Nephron (organoid): Measurements from ENCODE around the gene DNAAF5.

Experiments used
- H3K27ac Mint-ChIP-seq, 3 experiments: 2 replicates each; pipeline ENCODE4 v1.8.0; 2020; ENCODE audit warnings: mixed read lengths in 3 of 3, mild to moderate bottlenecking in 2 of 3, moderate library complexity in 1 of 3
- H3K27me3 Mint-ChIP-seq: 2 replicates; pipeline ENCODE4 v1.8.0; 2021; ENCODE audit warnings: low read depth, mild to moderate bottlenecking, moderate library complexity, mixed read lengths
- H3K36me3 Mint-ChIP-seq: 2 replicates; pipeline ENCODE4 v1.8.0; 2020; ENCODE audit warnings: low read depth, mixed read lengths
- H3K4me1 Mint-ChIP-seq: 2 replicates; pipeline ENCODE4 v1.8.0; 2020; ENCODE audit warnings: mixed read lengths
- H3K4me3 Mint-ChIP-seq, 3 experiments: 2 replicates each; pipeline ENCODE4 v1.8.0; 2020; ENCODE audit warnings: mild to moderate bottlenecking in 3 of 3, mixed read lengths in 3 of 3, moderate library complexity in 2 of 3
- H3K9me3 Mint-ChIP-seq: 2 replicates; pipeline ENCODE4 v1.8.0; 2020; ENCODE audit warnings: mixed read lengths
- TF ChIP-seq, protein P1 (sequence below), 3 experiments: fragments of 200-600 bp; sonication (generic); IDR thresholded peaks; one replicate each; pipeline ENCODE4 v1.5.0; 2021; ENCODE audit warnings: antibody characterized with exemption in 3 of 3; ENCODE audit not compliant: unreplicated experiment in 3 of 3

Gene DNAAF5

DNA sequence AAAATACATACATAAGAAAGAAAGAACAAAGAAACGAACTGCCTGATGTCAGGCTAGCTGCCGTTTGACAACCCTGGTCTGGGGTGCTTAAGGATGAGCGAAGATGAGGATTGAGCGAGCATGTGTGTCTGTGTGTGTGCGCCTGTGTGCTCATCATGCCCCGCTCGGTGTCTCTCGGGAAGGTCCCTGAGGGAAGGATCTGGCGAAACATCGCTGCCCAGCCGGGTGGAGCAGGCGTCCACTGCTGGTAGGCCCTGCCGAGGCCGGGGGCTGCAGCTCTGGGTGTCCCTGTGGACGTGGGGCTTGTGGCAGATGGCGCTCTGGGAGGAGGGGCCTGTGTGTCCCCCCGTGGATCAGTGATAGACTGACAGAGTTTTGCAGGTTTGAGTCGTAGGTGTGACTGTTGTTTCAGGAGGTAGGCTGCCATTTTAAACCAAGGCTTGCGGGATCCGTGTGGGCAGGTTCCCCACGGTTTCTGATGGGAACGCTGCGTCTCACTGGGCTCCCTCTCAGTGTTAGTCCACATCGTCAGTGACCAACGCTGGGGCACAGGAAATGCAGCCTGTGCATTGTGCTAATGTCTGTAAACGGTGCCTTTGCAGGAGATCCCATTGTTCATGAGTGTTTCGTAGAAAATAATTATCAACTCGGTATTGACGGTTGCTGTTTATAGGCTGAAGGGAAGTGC is 99.9 kb downstream of the DNAAF5 start:
- Mint-ChIP-seq H3K4me3 (no peak overlapping the region), H3K4me1 (peaks cover 50% of the 10 kb centered on the region), H3K9me3 (no peaks in the 10 kb centered on the region), H3K27me3 (no peaks in the 10 kb centered on the region), H3K27ac (no peak overlapping the region), H3K36me3 (peaks cover 19% of the 10 kb centered on the region)
- TF ChIP-seq, protein P1, sequence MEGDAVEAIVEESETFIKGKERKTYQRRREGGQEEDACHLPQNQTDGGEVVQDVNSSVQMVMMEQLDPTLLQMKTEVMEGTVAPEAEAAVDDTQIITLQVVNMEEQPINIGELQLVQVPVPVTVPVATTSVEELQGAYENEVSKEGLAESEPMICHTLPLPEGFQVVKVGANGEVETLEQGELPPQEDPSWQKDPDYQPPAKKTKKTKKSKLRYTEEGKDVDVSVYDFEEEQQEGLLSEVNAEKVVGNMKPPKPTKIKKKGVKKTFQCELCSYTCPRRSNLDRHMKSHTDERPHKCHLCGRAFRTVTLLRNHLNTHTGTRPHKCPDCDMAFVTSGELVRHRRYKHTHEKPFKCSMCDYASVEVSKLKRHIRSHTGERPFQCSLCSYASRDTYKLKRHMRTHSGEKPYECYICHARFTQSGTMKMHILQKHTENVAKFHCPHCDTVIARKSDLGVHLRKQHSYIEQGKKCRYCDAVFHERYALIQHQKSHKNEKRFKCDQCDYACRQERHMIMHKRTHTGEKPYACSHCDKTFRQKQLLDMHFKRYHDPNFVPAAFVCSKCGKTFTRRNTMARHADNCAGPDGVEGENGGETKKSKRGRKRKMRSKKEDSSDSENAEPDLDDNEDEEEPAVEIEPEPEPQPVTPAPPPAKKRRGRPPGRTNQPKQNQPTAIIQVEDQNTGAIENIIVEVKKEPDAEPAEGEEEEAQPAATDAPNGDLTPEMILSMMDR (IDR thresholded peaks at IDR 0.05; ENCODE audit: unreplicated experiment in 3 of 3): no peak

DNA sequence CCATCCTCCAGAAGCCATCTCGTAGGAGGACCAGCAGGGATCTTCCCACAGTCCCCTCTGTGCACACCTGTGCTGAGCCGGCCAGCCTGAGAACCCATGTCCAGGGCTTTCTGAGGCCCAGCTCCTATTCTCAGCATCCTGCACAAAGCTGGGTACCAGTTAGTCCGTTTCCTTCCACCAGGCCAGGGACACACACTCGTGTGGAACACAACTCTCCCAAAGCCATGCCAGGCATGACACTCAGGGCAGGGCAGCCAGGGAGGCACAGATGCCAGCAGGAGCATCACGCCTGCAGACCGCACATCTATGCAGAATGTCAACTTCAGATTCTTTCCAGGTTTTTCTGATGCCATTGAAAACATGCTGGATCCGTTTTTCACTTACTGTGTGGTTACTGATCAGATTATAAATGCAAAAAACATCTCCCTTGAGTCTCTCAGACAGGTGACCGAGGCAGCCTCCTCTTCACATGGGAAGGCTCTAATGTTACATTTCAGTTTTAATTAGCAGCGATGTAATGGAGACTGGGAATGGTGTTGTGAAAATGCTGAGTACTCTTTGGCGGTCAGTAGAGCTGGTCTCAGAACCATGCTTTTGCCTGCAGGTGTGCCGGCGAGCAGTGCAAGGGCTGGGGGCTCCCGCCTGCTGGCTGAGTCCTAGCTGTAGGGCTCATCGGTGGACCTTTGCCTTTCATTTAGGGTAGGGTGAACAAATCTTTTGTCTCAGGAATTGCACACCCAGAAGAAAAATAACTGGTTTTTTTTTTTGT is 102.5 kb downstream of the DNAAF5 start:
- peaks cover 27% of the 10 kb centered on the region for H3K36me3 Mint-ChIP-seq
- peaks cover 50% of the 10 kb centered on the region for H3K4me1 Mint-ChIP-seq
- peak overlapping the region in 2 of 3 experiments; percentile 33 to 35 for H3K27ac Mint-ChIP-seq
- H3K4me3 Mint-ChIP-seq: no peak overlapping the region
- no peaks in the 10 kb centered on the region for H3K9me3 Mint-ChIP-seq
- no peaks in the 10 kb centered on the region for H3K27me3 Mint-ChIP-seq
- TF ChIP-seq, protein P1 (IDR thresholded peaks at IDR 0.05; ENCODE audit: unreplicated experiment in 3 of 3): no peak

DNA sequence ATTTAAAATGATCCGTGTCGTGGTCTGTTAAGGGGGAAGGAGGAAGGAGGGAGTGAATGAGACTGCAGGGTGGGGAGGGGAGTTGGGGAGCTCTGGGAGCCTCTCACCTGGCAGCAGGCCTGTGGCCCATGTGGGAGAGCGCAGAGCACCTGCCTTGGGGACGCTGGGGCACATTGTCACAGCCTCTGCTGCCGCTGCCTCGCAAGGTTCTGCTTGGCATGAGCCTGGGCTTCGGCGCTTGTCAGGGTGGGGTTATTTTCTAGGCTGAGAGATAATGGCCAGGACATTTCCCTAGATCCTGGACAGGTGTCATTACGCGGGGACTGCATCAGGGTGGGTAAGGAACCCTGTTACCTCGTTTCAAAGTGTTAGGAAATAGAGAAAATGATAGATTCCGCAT is 103.6 kb downstream of the DNAAF5 start:
- TF ChIP-seq, protein P1 (IDR thresholded peaks at IDR 0.05; ENCODE audit: unreplicated experiment in 3 of 3): no peak
- peak overlapping the region in 2 of 3 experiments; percentile 87 to 95 for H3K27ac Mint-ChIP-seq
- H3K4me3 Mint-ChIP-seq: no peak overlapping the region
- peaks cover 3% of the 10 kb centered on the region for H3K27me3 Mint-ChIP-seq
- peaks cover 24% of the 10 kb centered on the region for H3K36me3 Mint-ChIP-seq
- no peaks in the 10 kb centered on the region for H3K9me3 Mint-ChIP-seq
- peaks cover 43% of the 10 kb centered on the region for H3K4me1 Mint-ChIP-seq

DNA sequence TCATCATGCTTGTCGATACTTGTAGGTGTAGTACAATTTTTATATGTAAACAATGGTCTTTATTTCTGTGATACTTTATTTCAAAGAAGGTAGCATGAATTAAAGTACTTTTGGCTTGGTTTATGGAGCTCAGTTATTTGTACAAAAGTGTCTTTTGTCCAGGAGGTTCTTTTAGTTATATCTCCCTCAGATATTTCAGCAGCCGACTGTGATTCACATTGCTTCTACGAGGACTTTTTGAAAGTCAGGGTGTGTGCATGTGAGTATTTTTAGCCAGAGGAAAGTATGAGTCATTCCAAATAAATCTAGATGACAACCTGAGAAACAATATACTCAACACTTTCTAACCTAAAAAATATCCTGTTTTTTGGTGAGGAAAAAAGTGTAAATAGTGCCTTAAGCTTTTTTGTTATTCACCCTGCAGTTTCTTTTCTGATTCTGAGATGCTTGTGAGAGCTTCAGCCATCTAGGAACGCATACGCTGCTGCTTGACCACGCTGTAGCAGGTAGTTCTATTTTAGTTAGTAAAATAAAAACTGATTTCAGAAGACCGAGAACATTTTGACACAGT is 105.2 kb downstream of the DNAAF5 start:
- H3K27ac Mint-ChIP-seq: peak overlapping the region; percentile 79 to 95 (median 87)
- peaks cover 53% of the 10 kb centered on the region for H3K4me1 Mint-ChIP-seq
- TF ChIP-seq, protein P1 (IDR thresholded peaks at IDR 0.05; ENCODE audit: unreplicated experiment in 3 of 3): no peak
- H3K27me3 Mint-ChIP-seq: peaks cover 3% of the 10 kb centered on the region
- no peaks in the 10 kb centered on the region for H3K9me3 Mint-ChIP-seq
- peak overlapping the region in 1 of 3 experiments; percentile 47 for H3K4me3 Mint-ChIP-seq
- peaks cover 18% of the 10 kb centered on the region for H3K36me3 Mint-ChIP-seq

DNA sequence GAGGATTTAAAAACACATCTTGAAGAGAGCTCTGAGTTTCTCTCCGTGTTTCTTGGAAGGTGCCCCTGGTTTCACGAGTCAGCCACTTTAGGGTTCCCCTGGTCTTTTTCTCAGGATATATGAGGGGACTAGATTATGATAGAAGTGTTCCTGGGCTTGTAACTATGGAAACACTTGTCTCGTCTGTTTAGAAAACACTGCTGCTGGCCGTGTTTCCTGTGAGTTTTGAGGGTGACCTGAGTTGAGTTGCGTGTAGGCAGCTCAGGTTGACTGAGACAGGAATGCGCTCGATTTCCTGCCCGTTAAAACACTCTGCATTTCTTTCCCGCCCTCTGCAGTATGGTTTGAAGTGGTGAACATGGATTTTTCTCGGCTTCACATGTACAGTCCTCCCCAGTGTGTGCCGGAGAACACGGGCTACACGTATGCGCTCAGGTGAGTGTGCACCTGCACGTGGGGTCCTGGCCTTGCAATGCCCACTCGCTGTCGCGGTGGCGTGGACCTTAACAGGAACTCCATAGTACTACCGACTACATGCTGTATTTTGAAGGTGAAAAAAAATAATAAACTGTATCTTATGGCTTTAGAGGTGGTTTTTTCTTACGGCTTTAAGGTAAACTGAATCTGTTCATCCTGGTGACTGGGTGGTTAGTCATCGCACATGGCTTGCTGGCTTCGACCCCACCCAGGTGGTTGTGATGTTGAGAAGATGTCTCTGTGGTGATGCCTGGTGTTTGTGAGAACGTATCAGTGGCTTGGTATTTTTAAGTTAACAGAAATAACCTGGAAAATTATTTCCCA is 105.9 kb downstream of the DNAAF5 start, which contains the start of gene SUN1:
Gene SUN1, plus strand, starts transcription at position 310 of the 801 bp plus-strand sequence. Its CDS starts 49 bp downstream, at position 359.
- Mint-ChIP-seq H3K27ac (peak within 1 kb of the TSS; percentile 79 to 95 (median 87)), H3K36me3 (peaks cover 17% of the 10 kb centered on the region), H3K4me1 (peaks cover 54% of the 10 kb centered on the region), H3K9me3 (no peaks in the 10 kb centered on the region), H3K27me3 (peaks cover 3% of the 10 kb centered on the region), H3K4me3 (peak within 1 kb of the TSS in 1 of 3 experiments; percentile 47)
- TF ChIP-seq, protein P1 (IDR thresholded peaks at IDR 0.05; ENCODE audit: unreplicated experiment in 3 of 3): no peak
